Fibroblast of lung (primary cell): ENCODE data around the gene GRXCR2.

ENCODE experiments used
- CTCF ChIP-seq, 2 donors: IDR thresholded peaks in 1 of 2; conservative IDR thresholded peaks in 1 of 2; 1 replicate in 1 of 2; 2 replicates in 1 of 2; pipeline ENCODE4 v1.5.1; 2011 to 2012; ENCODE audit warnings: low read length in 2 of 2, control low read depth in 1 of 2, inconsistent platforms in 1 of 2, low read depth in 1 of 2, mild to moderate bottlenecking in 1 of 2
- EZH2 ChIP-seq: IDR thresholded peaks from 2 replicates; pipeline ENCODE4 v1.5.1; 2012; ENCODE audit warnings: low read length, control low read depth, mild to moderate bottlenecking; ENCODE audit errors: missing control alignments

DNA sequence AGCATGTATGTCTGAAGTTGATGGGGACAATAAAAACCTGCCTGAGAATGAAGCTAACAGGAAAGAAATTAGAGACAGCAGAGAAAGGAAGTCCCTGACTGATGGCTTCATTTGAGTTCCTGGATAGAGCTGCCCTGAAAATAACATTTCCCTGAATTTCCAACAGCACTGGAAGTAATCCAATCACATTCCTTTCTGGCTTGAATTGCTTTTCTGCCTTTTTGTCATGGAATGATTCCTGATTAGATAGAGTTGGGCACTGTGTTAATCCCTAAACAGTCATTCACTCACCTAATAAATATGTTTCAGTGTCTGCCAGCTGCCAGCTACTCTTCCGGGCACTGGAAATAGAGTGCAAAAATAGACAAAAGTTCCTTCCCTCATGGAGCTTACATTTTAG lies 33.6 kb upstream of the GRXCR2 start:
- TF ChIP-seq CTCF (conservative IDR thresholded peaks at IDR 0.05 in 1 of 2, IDR thresholded peaks at IDR 0.05 in 1 of 2; ENCODE audit: low read depth in 1 of 2, low read length in 2 of 2) (no peak), EZH2 (no peak)
